HG03439 (cell line): ENCODE data around the gene KAT6B.

Experiments used
- ATAC-seq: cut with Tn5 transposase; IDR thresholded peaks from one replicate; pipeline ENCODE4 v1.9.1; 2021; ENCODE audit warnings: mild to moderate bottlenecking, moderate library complexity; ENCODE audit not compliant: unreplicated experiment

The KAT6B gene

GRCh38 chr10:75061709-75062505, 235.5 kb downstream of the KAT6B start:
- ATAC-seq, result no peak

- ATAC-seq, result no peak
Measured at GRCh38 chr10:75062506-75063299, 236.3 kb downstream of the KAT6B start.

GRCh38 chr10:75063461-75064230, 237.2 kb downstream of the KAT6B start:
- no peak for ATAC-seq

- no peak for ATAC-seq
Measured at GRCh38 chr10:75065076-75065475, 238.7 kb downstream of the KAT6B start.

- no peak for ATAC-seq
Measured at GRCh38 chr10:75066271-75066670, 239.9 kb downstream of the KAT6B start.

- ATAC-seq, result no peak
Measured at GRCh38 chr10:75067272-75067671, 240.9 kb downstream of the KAT6B start.

- ATAC-seq, result no peak
Measured at GRCh38 chr10:75068523-75068922, 242.1 kb downstream of the KAT6B start.

- ATAC-seq, result no peak
Measured at GRCh38 chr10:75070476-75070875, 244.1 kb downstream of the KAT6B start.

GRCh38 chr10:75070961-75071428, 244.6 kb downstream of the KAT6B start:
- no peak for ATAC-seq

GRCh38 chr10:75071756-75072155, 245.4 kb downstream of the KAT6B start:
- ATAC-seq, result no peak

GRCh38 chr10:75072727-75073126, 246.3 kb downstream of the KAT6B start:
- ATAC-seq, result no peak

GRCh38 chr10:75073442-75073841, 247.0 kb downstream of the KAT6B start:
- no peak for ATAC-seq

GRCh38 chr10:75074711-75075445, 248.5 kb downstream of the KAT6B start:
- no peak for ATAC-seq

- ATAC-seq, result no peak
Measured at GRCh38 chr10:75076348-75076747, 249.9 kb downstream of the KAT6B start.

GRCh38 chr10:75079436-75080083, 253.2 kb downstream of the KAT6B start:
- ATAC-seq, result no peak

GRCh38 chr10:75080554-75080953, 254.2 kb downstream of the KAT6B start:
- ATAC-seq, result no peak

GRCh38 chr10:75081379-75081778, 255.0 kb downstream of the KAT6B start:
- ATAC-seq, result no peak
